ACHN (cell line): ENCODE results near the gene MAP9.
"Not testable (repeated sequence)": the region's sequence is repeated elsewhere in the genome, so short reads cannot be mapped to it uniquely, and the experiment has no call there.

Experiments used
- DNase-seq: peaks from one replicate; pipeline ENCODE4 v3.0.0-alpha.2; 2015
- in situ Hi-C: cut with HindIII; loops from 2 replicates; pipeline ENCODE4 v1.10.0; 2017; ENCODE audit warnings: low sequenced_read_pairs, low pct_ligation_motif_present, low pct_unique_long_range_greater_than_20kb

The MAP9 gene

DNA sequence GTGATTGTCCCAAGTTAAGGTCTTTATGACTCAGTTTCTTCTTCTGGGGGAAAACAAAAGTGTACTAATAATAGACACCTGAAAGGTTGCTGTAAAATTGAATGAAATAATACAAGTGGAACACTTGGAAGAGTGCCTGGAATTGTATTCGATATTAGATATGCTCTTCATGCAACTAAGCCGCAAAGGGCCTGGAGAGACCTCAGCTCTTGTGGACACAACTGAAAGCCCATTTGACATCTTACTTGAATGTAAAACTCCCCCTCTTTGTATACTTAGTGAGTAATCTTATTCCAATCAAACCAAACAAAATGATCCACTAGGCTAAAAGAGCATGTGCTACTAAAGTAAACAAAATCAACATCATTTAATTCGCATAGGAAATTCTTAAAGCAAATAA is 511 bp upstream of the MAP9 start:
- DNase-seq: no peak
- in situ Hi-C loops: no loop called here

DNA sequence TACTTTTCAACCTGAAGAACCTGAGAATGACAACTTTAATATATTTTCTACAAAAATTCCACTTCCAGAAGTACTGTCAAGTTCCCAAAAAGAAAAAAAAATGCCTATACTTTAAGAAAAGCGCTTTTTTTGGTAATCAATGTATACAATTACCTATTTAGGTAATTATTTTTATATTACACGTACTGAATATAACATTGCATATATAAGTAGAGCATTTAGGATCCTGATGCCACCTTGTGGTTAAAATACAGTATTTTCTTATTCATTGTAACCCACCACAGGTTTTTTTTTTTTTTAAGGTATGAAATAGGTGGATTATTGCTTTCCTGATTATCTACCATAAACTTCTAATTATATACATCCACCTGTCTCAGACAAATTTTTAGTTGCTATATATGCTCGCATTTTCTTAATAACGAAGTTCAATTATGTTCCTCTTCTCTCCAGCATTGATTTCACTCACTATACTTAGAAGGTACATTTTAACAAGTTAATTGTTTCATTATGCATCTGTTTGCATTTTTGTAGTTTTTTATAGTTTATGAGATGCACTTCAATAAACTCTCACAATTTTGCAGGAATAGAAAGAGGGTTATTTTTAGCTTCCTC is 5.2 kb downstream of the MAP9 start:
- peak; percentile 49 for DNase-seq
- in situ Hi-C loops: no loop called here

GRCh38 chr4:155367608-155368007 is 9.2 kb downstream of the MAP9 start:
- DNase-seq: no peak
- in situ Hi-C loops: no loop called here

DNA sequence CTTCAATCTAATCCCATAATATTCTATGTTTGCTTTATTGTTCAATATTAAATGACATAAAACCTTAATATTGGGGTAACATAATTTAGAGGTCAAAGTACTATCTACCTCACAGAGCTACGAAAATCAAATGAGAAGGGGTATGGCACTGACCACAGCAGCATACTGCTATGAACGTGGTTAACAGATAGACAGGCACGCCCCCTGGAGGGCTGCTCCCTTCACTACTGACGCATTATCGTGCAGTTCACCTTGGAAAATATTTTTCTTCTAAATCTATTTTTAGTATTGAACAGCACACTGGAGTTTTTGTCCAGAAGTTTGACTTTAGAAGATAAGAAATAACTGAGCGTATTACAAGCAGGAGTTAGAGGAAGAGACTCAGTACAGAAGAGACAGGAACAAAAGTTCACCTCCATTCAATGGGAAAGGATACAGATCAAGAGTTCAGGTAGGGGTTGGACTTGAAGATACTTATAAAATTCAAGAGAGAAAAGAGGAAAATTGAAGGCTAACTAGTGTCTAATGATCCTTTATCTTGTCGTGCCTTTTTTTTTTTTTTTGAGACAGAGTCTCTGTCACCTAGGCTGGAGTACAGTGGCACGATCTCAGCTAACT is 22.7 kb downstream of the MAP9 start:
- in situ Hi-C loops: no loop called here
- DNase-seq: peak; percentile 46

DNA sequence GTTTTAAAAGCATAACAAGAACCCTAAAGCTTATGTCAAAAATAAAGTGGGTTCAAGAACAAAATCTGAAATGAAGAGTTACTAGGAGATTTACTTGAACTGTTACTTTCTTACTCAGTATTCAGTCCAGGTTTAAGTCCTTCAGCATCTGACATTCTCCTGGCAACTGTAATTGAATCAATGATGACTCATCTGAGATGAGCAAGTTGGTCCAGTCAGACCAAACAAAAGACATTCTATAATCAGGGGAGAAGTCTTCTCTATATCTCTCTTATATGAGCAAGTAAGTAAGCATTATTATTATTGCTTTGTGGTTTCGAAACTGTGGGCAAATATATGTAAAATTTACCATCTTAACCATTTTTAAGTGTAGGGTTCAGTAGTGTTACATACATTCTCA is 34.6 kb downstream of the MAP9 start:
- in situ Hi-C loops: no loop called here
- no peak for DNase-seq

DNA sequence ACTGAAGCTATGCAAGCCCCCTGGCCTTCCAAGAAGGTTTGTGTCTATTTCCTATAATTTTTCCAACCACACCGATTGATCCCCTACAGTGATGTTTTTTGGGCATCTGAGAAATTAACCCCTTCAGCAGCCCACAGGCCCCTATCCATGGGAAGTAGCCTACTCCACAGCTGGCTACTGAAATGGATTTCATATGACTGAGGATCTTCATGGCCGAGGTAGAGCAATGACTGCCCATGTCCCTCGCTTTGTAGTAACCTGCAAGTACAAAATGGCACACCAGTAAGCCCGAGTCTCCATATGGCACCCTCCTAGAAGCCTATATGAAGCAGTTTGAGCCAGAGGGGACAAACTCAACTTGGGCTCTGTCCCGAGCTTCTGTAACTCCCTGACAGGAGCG is 36.8 kb downstream of the MAP9 start:
- in situ Hi-C loops: no loop called here

GRCh38 chr4:155339588-155339987 is 37.2 kb downstream of the MAP9 start:
- DNase-seq: peak; percentile 9
- in situ Hi-C loops: no loop called here

More for the DNA sequence above, 36.8 kb downstream of the MAP9 start:
- DNase-seq: no peak

DNA sequence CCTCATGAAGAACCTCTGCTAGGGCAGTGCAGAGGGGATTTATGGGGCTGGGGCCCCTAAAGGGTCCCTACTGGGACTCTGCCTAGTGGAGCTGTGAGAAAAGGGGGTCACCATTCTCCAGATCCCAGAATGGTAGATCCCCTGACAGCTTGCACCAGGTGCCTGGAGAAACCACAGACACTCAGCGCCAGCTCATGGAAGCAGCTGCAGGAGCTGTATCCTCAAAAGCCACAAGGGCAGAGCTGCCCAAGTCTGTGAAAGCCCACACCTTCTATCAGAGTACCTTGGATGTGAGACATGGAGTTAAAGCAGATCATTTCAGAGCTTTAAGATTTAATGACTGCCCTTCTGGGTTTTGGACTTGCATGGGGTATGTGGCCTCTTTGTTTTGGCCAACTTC is 38.6 kb downstream of the MAP9 start:
- no peak for DNase-seq
- in situ Hi-C loops: no loop called here

GRCh38 chr4:155336242-155336641 is 40.5 kb downstream of the MAP9 start:
- DNase-seq: no peak
- in situ Hi-C loops: no loop called here

DNA sequence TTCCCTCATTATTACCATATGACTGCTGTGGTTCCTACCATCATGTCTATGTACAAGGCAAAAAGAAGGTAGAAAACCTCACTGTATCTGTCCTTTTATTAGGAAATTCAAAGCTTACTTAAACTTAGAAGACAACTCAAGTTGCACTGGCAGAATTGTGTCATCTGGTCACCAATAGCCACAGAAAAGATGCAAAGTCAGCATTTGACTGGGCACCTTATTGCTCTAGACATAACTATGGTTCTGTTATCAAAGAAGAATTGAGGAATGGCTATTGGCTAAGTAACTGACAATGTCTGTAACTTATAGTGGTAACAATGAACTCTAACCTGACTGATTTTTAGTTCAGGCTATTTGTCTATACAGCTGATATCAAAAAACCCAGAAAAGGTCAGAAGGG is 45.3 kb downstream of the MAP9 start:
- DNase-seq: no peak
- in situ Hi-C loops: no loop called here

- no peak for DNase-seq
- in situ Hi-C loops: no loop called here
Observed at GRCh38 chr4:155322782-155323181, 54.0 kb downstream of the MAP9 start.

DNA sequence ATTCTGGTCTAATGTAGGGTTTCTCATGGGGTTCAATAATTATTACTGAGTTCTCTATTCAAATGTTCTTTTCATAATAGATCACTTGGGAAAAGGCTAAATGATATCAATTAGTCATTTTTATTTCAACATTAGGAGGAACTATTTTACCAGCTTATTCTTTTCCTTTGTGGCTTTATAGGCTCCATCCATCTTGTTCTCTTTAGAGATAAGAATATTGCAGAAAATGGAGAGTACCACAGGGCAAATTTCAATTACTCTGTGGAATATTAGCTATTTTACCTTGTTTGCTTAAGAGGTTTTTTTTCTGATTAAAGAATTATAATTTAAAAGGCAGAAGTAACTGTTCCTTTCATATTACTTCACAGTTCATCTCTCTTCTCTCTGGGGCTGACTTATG is 55.8 kb downstream of the MAP9 start:
- no peak for DNase-seq
- in situ Hi-C loops: no loop called here

DNA sequence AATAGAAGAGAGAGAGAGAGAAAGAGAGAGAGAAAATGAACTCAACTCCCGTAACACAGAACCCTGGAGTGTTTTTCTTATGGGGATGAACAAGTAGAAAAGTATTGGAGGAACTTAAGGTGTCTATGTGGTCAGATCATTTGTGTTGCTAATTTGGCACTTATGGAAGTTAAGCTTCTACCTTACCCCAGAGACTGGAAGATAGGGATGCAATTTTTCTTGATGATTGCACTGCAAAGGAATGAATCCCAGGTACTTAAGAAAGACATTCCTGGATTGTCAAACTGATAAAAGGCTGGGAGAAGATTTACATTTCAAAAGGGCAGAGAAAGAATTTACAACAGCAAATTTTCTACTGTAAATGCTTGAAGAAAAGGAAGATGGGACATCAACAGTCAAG is 57.2 kb downstream of the MAP9 start:
- in situ Hi-C loops: no loop called here

GRCh38 chr4:155312027-155312426 is 64.7 kb downstream of the MAP9 start:
- DNase-seq, in situ Hi-C loops: not testable (repeated sequence)

More for the DNA sequence above, 57.2 kb downstream of the MAP9 start:
- no peak for DNase-seq

GRCh38 chr4:155307731-155308277 is 69.0 kb downstream of the MAP9 start:
- in situ Hi-C loops: no loop called here
- DNase-seq: no peak

DNA sequence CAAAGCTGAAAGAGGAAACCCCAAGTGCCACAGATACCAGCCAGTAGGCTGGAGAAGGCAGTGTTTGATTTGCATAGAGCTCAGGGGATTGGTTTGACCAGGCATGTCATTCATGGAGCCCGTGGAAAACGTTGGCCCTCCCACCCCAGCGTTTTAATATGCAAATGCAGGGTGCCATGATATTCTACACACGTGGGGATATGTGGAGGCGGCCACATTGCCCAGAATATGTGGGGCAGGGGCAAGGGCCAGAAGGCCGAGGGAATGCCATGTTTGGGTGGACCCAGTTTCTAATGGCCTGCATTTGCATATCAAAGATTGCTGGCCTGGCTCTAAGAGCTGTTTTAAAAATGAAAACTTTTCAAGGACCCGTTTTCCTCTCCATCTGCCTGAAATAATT is 71.1 kb downstream of the MAP9 start:
- in situ Hi-C loops: no loop called here
- DNase-seq: no peak

GRCh38 chr4:155304375-155304774 is 72.4 kb downstream of the MAP9 start:
- in situ Hi-C loops: no loop called here
- DNase-seq: no peak

DNA sequence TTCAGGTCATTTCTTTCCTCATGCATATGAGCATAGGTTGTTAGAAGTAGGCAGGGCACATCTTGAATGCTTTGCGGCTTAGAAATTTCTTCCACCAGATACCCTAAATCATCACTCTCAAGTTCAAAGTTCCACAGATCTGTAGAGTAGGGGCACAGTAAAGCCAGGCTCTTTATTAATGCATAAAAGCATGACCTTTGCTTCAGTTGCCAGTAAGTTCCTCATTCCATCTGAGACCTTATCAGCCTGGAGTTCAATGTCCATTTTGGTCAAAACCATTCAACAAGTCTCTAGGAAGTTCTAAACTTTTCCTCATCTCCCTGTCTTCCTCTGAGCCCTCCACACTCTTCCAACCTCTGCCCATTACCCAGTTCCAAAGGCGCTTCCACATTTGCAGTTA is 77.7 kb downstream of the MAP9 start:
- no peak for DNase-seq
- in situ Hi-C loops: no loop called here
